ENCODE data around the gene C16orf54. TPM values are rescaled to one million over a fixed set of nuclear protein-coding genes. Genes with fewer than 3 reads are reported as not detected.

C16orf54 gene
- total and polyA plus RNA-seq, 2 experiments from 2014 or later = 3.2 TPM; not detected in 1

- no peak for TF ChIP-seq REST (IDR thresholded peaks at IDR 0.05; ENCODE audit: unreplicated experiment)
Measured at GRCh38 chr16:29766571-29766970, 20.8 kb upstream of the C16orf54 start (continued).

- ATAC-seq (no peak), DNase-seq (ENCODE audit: low spot score) (no peak)
- Mint-ChIP-seq H3K9me3 (no peaks in the 10 kb centered on the region), H3K27me3 (ENCODE audit: insufficient read depth, low read depth, poor library complexity) (peaks cover 2% of the 10 kb centered on the region), H3K36me3 (ENCODE audit: low read depth) (no peaks in the 10 kb centered on the region), H3K4me1 (peaks cover 5% of the 10 kb centered on the region; the same call in 2 of the 3 replicates), H3K4me3 (no peak overlapping the region), H3K27ac (no peak overlapping the region)
- H3K27me3 ChIP-seq (ENCODE audit: insufficient read depth) = no peaks in the 10 kb centered on the region
- H3F3A ChIP-seq (replicated peaks; ENCODE audit: low read depth) = no peaks in the 10 kb centered on the region
- no peak overlapping the region for H3K4me2 ChIP-seq
- no peaks in the 10 kb centered on the region for H3K36me3 ChIP-seq (ENCODE audit: insufficient read depth)
- no peaks in the 10 kb centered on the region for H3K4me1 ChIP-seq (ENCODE audit: insufficient read depth)
- H2AFZ ChIP-seq = no peak overlapping the region
- H3K9me2 ChIP-seq (ENCODE audit: insufficient read depth) = no peaks in the 10 kb centered on the region
- H3K79me2 ChIP-seq (replicated peaks; ENCODE audit: insufficient read depth) = no peaks in the 10 kb centered on the region
- H3K4me3 ChIP-seq = no peak overlapping the region
- H3K27ac ChIP-seq (ENCODE audit: low read depth) = no peak overlapping the region
- no peaks in the 10 kb centered on the region for H4K20me1 ChIP-seq (replicated peaks; ENCODE audit: insufficient read depth)
- TF ChIP-seq CREB1 (CRISPR knock-in tag; IDR thresholded peaks at IDR 0.05; ENCODE audit: low read depth) (no peak), STAT1 (IDR thresholded peaks at IDR 0.05; ENCODE audit: unreplicated experiment) (no peak), ZNF462 (CRISPR knock-in tag; IDR thresholded peaks at IDR 0.05) (no peak), NANOG (IDR thresholded peaks at IDR 0.05; ENCODE audit: borderline replicate concordance) (no peak), EZH2phosphoT487 (IDR thresholded peaks at IDR 0.05; ENCODE audit: unreplicated experiment) (no peak), REST (IDR thresholded peaks at IDR 0.05; ENCODE audit: unreplicated experiment) (no peak), ZNF114 (CRISPR knock-in tag; IDR thresholded peaks at IDR 0.05) (no peak), CTCF (conservative IDR thresholded peaks at IDR 0.05; ENCODE audit: low read depth in 2 of 2) (no peak)
Measured at GRCh38 chr16:29765167-29766032, 19.6 kb upstream of the C16orf54 start.

Data from GM23338 (cell line).